Panc1 (cell line): ENCODE results near the gene APOBEC3G.

Experiments
- CTCF ChIP-seq: fragments of 450-650 bp; IDR thresholded peaks from 2 replicates; pipeline ENCODE4 v1.5.1; 2017; ENCODE audit warnings: mild to moderate bottlenecking
- REST ChIP-seq, 2 experiments: IDR thresholded peaks; 2 replicates each; pipeline ENCODE4 v1.6.1; 2011 to 2012; ENCODE audit warnings: low read depth in 2 of 2, control low read depth in 1 of 2, low read length in 1 of 2, mild to moderate bottlenecking in 1 of 2, moderate library complexity in 1 of 2; ENCODE audit not compliant: insufficient read depth in 1 of 2
- SIN3A ChIP-seq: IDR thresholded peaks from 2 replicates; pipeline ENCODE4 v1.6.1; 2012; ENCODE audit warnings: low read depth, mild to moderate bottlenecking, low read length, moderate library complexity, borderline replicate concordance; ENCODE audit not compliant: insufficient read depth

GRCh38 chr22:39130152-39130704 is 53.2 kb downstream of the APOBEC3G start:
- no peak for TF ChIP-seq CTCF
- TF ChIP-seq REST (IDR thresholded peaks at IDR 0.05; ENCODE audit: insufficient read depth in 1 of 2, low read depth in 2 of 2, low read length in 1 of 2) = no peak
- no peak for TF ChIP-seq SIN3A
